ENCODE results near the gene RBM19.

DNA sequence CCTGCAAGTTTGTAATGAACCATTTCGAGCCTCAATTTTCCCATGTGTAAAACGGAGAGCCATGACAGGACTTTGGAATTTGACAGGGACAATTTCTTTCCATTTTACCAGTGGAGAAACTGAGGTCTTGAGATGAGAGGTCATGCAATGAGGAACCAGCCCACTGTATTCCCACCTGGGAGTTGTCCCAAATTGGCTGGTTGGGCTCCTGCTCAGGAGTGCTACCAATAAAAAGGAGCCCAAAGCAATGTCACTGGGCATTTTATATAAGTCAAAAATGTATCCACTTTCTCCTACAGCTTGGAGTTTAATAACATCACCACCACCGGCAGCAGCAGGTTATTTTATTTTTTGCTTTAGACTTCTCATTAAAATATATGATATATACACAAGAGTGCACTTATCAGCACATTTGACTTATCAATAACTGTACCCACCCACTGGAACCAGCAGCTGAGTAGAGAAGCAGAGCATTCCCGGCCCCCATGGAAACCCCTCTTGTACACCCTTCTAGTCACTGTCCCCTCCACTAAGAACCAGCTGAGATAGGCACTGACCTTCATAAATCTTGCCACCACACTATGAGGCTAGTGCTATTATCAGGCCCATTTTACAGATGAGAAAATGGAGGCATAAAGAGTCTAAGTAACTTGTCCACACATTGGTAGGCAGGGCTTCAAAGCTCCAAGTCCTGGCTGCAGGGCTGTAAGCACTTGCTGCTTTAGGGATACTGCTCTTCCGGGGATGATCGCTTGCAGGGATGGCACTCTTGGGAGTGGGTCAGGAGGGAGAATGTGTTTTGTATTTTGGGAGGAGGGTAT lies 25.3 kb upstream of the RBM19 start:
- TF ChIP-seq, protein P1, sequence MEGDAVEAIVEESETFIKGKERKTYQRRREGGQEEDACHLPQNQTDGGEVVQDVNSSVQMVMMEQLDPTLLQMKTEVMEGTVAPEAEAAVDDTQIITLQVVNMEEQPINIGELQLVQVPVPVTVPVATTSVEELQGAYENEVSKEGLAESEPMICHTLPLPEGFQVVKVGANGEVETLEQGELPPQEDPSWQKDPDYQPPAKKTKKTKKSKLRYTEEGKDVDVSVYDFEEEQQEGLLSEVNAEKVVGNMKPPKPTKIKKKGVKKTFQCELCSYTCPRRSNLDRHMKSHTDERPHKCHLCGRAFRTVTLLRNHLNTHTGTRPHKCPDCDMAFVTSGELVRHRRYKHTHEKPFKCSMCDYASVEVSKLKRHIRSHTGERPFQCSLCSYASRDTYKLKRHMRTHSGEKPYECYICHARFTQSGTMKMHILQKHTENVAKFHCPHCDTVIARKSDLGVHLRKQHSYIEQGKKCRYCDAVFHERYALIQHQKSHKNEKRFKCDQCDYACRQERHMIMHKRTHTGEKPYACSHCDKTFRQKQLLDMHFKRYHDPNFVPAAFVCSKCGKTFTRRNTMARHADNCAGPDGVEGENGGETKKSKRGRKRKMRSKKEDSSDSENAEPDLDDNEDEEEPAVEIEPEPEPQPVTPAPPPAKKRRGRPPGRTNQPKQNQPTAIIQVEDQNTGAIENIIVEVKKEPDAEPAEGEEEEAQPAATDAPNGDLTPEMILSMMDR (conservative IDR thresholded peaks at IDR 0.05) = no peak
- no peak for TF ChIP-seq ZFX (IDR thresholded peaks at IDR 0.05)
